H9 (cell line): ENCODE data around the gene SLC51B. TPM values are rescaled to one million over a fixed set of nuclear protein-coding genes. Genes with fewer than 3 reads are reported as not detected.
"Not testable (repeated sequence)": the region's sequence is repeated elsewhere in the genome, so short reads cannot be mapped to it uniquely, and the experiment has no call there.

Source experiments
- DNase-seq: peaks from one replicate; pipeline ENCODE4 v3.0.0-alpha.2; 2017
- H2AFZ ChIP-seq: one replicate; pipeline ENCODE4 v1.6.1; 2013; ENCODE audit warnings: mild to moderate bottlenecking, low read length, control low read depth, moderate library complexity
- H2AK5ac ChIP-seq: 2 replicates; pipeline ENCODE4 v1.6.1; 2013; ENCODE audit warnings: low read length, control low read depth, mixed read lengths; ENCODE audit not compliant: insufficient read length
- H2BK120ac ChIP-seq: one replicate; pipeline ENCODE4 v1.6.1; 2013; ENCODE audit warnings: low read depth, mild to moderate bottlenecking, low read length, control low read depth, inconsistent platforms; ENCODE audit not compliant: poor library complexity, severe bottlenecking
- H2BK12ac ChIP-seq: 2 replicates; pipeline ENCODE4 v1.6.1; 2013; ENCODE audit warnings: low read length, control low read depth, mixed read lengths, low read depth; ENCODE audit not compliant: insufficient read length
- H2BK15ac ChIP-seq: 2 replicates; pipeline ENCODE4 v1.6.1; 2013; ENCODE audit warnings: low read depth, low read length, control low read depth
- H2BK20ac ChIP-seq: one replicate; pipeline ENCODE4 v1.6.1; 2013; ENCODE audit warnings: low read depth, mild to moderate bottlenecking, low read length, control low read depth, inconsistent platforms; ENCODE audit not compliant: poor library complexity, severe bottlenecking
- H2BK5ac ChIP-seq: 2 replicates; pipeline ENCODE4 v1.6.1; 2013; ENCODE audit warnings: low read length, control low read depth, mixed read lengths; ENCODE audit not compliant: insufficient read length
- H3K14ac ChIP-seq: 2 replicates; pipeline ENCODE4 v1.6.1; 2013; ENCODE audit warnings: low read length, control low read depth; ENCODE audit not compliant: insufficient read depth
- H3K18ac ChIP-seq: 2 replicates; pipeline ENCODE4 v1.6.1; 2013; ENCODE audit warnings: low read depth, mild to moderate bottlenecking, mixed read lengths, low read length, control low read depth; ENCODE audit not compliant: insufficient read length
- H3K23ac ChIP-seq: 2 replicates; pipeline ENCODE4 v1.6.1; 2013; ENCODE audit warnings: low read length, control low read depth, mixed read lengths, low read depth; ENCODE audit not compliant: insufficient read length
- H3K23me2 ChIP-seq: 2 replicates; pipeline ENCODE4 v1.6.1; 2013; ENCODE audit warnings: low read depth, mild to moderate bottlenecking, mixed read lengths, low read length, control low read depth; ENCODE audit not compliant: insufficient read length, poor library complexity, severe bottlenecking
- H3K27ac ChIP-seq: 2 replicates; pipeline ENCODE4 v1.5.1; 2013; ENCODE audit warnings: low read length, control low read depth, mixed read lengths, low read depth; ENCODE audit not compliant: insufficient read length
- H3K27me3 ChIP-seq: 2 replicates; pipeline ENCODE4 v1.6.1; 2013; ENCODE audit warnings: low read length, control low read depth, inconsistent platforms; ENCODE audit not compliant: insufficient read depth
- H3K4ac ChIP-seq: 2 replicates; pipeline ENCODE4 v1.6.1; 2013; ENCODE audit warnings: low read depth, mild to moderate bottlenecking, control low read depth, inconsistent platforms, low read length, moderate library complexity
- H3K4me1 ChIP-seq: 2 replicates; pipeline ENCODE4 v1.6.1; 2013; ENCODE audit warnings: low read length, control low read depth, inconsistent platforms; ENCODE audit not compliant: insufficient read depth
- H3K4me2 ChIP-seq: 2 replicates; pipeline ENCODE4 v1.6.1; 2013; ENCODE audit warnings: low read length, control low read depth, mixed read lengths; ENCODE audit not compliant: insufficient read length, insufficient read depth
- H3K56ac ChIP-seq: 2 replicates; pipeline ENCODE4 v1.6.1; 2013; ENCODE audit warnings: low read depth, mild to moderate bottlenecking, mixed read lengths, low read length, control low read depth; ENCODE audit not compliant: insufficient read length
- H3K79me1 ChIP-seq: 2 replicates; pipeline ENCODE4 v1.6.1; 2013; ENCODE audit warnings: low read depth, mild to moderate bottlenecking, moderate library complexity, low read length, control low read depth, inconsistent platforms; ENCODE audit not compliant: insufficient read depth, poor library complexity, severe bottlenecking
- H3K79me2 ChIP-seq: 2 replicates; pipeline ENCODE4 v1.6.1; 2013; ENCODE audit warnings: low read length, control low read depth, inconsistent platforms; ENCODE audit not compliant: insufficient read depth
- H3K9ac ChIP-seq: 2 replicates; pipeline ENCODE4 v1.6.1; 2013; ENCODE audit warnings: low read length, control low read depth, mixed read lengths; ENCODE audit not compliant: insufficient read length; ENCODE audit errors: extremely low read depth
- H3K9me3 ChIP-seq: one replicate; pipeline ENCODE4 v1.6.1; 2013; ENCODE audit warnings: low read depth, low read length, inconsistent platforms; ENCODE audit not compliant: control insufficient read depth
- H3T11ph ChIP-seq: one replicate; pipeline ENCODE4 v1.6.1; 2013; ENCODE audit warnings: mild to moderate bottlenecking, low read length, control low read depth, inconsistent platforms
- H4K20me1 ChIP-seq: one replicate; pipeline ENCODE4 v1.6.1; 2013; ENCODE audit not compliant: control insufficient read depth, insufficient read length, insufficient read depth
- H4K5ac ChIP-seq: 2 replicates; pipeline ENCODE4 v1.6.1; 2013; ENCODE audit warnings: low read depth, mild to moderate bottlenecking, mixed read lengths, low read length, control low read depth; ENCODE audit not compliant: insufficient read length
- H4K8ac ChIP-seq: replicated peaks from 2 replicates; pipeline ENCODE4 v1.6.1; 2013; ENCODE audit warnings: low read length, control low read depth, mixed read lengths, low read depth; ENCODE audit not compliant: insufficient read length
- H4K91ac ChIP-seq: 2 replicates; pipeline ENCODE4 v1.6.1; 2013; ENCODE audit warnings: low read depth, mild to moderate bottlenecking, moderate library complexity, mixed read lengths, low read length, control low read depth; ENCODE audit not compliant: insufficient read length
- H3K27ac Mint-ChIP-seq, 3 experiments: 2 replicates in 2 of 3; 3 replicates in 1 of 3; pipeline ENCODE4 v1.8.0; 2020 to 2021; ENCODE audit warnings: mixed read lengths in 3 of 3, mild to moderate bottlenecking in 1 of 3, moderate library complexity in 1 of 3
- H3K27me3 Mint-ChIP-seq: 2 replicates; pipeline ENCODE4 v1.8.0; 2021; ENCODE audit warnings: low read depth, mild to moderate bottlenecking, moderate library complexity, mixed read lengths
- H3K36me3 Mint-ChIP-seq, 3 experiments: 2 replicates in 2 of 3; 3 replicates in 1 of 3; pipeline ENCODE4 v1.8.0; 2020 to 2021; ENCODE audit warnings: low read depth in 3 of 3, mixed read lengths in 3 of 3; ENCODE audit not compliant: insufficient read depth in 1 of 3
- H3K4me1 Mint-ChIP-seq, 2 experiments: 2 replicates each; pipeline ENCODE4 v1.8.0; 2020; ENCODE audit warnings: mixed read lengths in 2 of 2
- H3K4me3 Mint-ChIP-seq, 2 experiments: 2 replicates in 1 of 2; 3 replicates in 1 of 2; pipeline ENCODE4 v1.8.0; 2020 to 2021; ENCODE audit warnings: mild to moderate bottlenecking in 2 of 2, mixed read lengths in 2 of 2, moderate library complexity in 1 of 2
- H3K9me3 Mint-ChIP-seq, 2 experiments: 2 replicates in 1 of 2; 3 replicates in 1 of 2; pipeline ENCODE4 v1.8.0; 2020; ENCODE audit warnings: mild to moderate bottlenecking in 2 of 2, mixed read lengths in 2 of 2, moderate library complexity in 1 of 2
- CTCF ChIP-seq: fragments of 200-600 bp; sonication (generic); conservative IDR thresholded peaks from 3 replicates; pipeline ENCODE4 v1.8.0; 2021; ENCODE audit warnings: antibody characterized with exemption, mild to moderate bottlenecking
- WGBS: extraction: QIAGEN DNeasy Blood & Tissue Kit; methylation state at CpG from one replicate; pipeline ENCODE4 v1.1.7; 2013; ENCODE audit warnings: missing lambda C conversion rate, low lambda C conversion rate, mixed read lengths; ENCODE audit not compliant: insufficient read length; ENCODE audit errors: extremely low coverage; 5-methylcytosine and 5-hydroxymethylcytosine counted together
- total RNA-seq: library from RNA; stranded (reverse); gene quantifications from 2 replicates; pipeline ENCODE4 v1.2.1, GENCODE V29; 2021

Gene SLC51B
- total RNA-seq, 1 experiment from 2014 or later: not detected

- H3K23me2 ChIP-seq: no peaks in the 10 kb centered on the region
- H3K79me1 ChIP-seq: no peaks in the 10 kb centered on the region
- no peak overlapping the region for H2AFZ ChIP-seq
- H2BK20ac ChIP-seq: no peak overlapping the region
- no peaks in the 10 kb centered on the region for H3K4me1 ChIP-seq
- no peaks in the 10 kb centered on the region for H3K79me2 ChIP-seq
- H3K27me3 Mint-ChIP-seq: no peaks in the 10 kb centered on the region
- no peak overlapping the region for H2BK120ac ChIP-seq
- H4K5ac ChIP-seq: no peak overlapping the region
- no peak overlapping the region for H2BK5ac ChIP-seq
- no peak overlapping the region for H2BK15ac ChIP-seq
- H3K18ac ChIP-seq: no peak overlapping the region
- no peaks in the 10 kb centered on the region for H3K9me3 ChIP-seq
- H3K27ac Mint-ChIP-seq: no peak overlapping the region
- no peak for DNase-seq
- peaks cover 0 to 2% of the 10 kb centered on the region in 2 experiments; a peak in 2 of 5 replicates for H3K9me3 Mint-ChIP-seq
- no peak overlapping the region for H3K14ac ChIP-seq
- H3K4me2 ChIP-seq: no peak overlapping the region
- peaks cover 17 to 44% (median 31%) of the 10 kb centered on the region in 3 experiments for H3K36me3 Mint-ChIP-seq
- H3K4ac ChIP-seq: no peak overlapping the region
- H3K27ac ChIP-seq: no peak overlapping the region
- H3K23ac ChIP-seq: no peak overlapping the region
- peak; percentile 38; the same call in 2 of the 3 replicates for TF ChIP-seq CTCF
- H3K56ac ChIP-seq: no peak overlapping the region
- H3K4me1 Mint-ChIP-seq: peaks cover 12 to 13% of the 10 kb centered on the region in 2 experiments
- H3K4me3 Mint-ChIP-seq: no peak overlapping the region
- H4K91ac ChIP-seq: no peak overlapping the region
- no peak overlapping the region for H3T11ph ChIP-seq
- H4K8ac ChIP-seq: no peak overlapping the region
- H2BK12ac ChIP-seq: no peak overlapping the region
- no peak overlapping the region for H2AK5ac ChIP-seq
- WGBS: no CpG with 5 or more reads among the region's 2 CpGs
- no peaks in the 10 kb centered on the region for H3K27me3 ChIP-seq
- H3K9ac ChIP-seq: no peak overlapping the region
- H4K20me1 ChIP-seq: no peaks in the 10 kb centered on the region
Observed at GRCh38 chr15:65008983-65009382, 36.2 kb upstream of the SLC51B start.

- not testable (repeated sequence) for H3K4me2 ChIP-seq, H3K23ac ChIP-seq, H4K20me1 ChIP-seq, H3K27me3 ChIP-seq, H3K4ac ChIP-seq, H3K79me2 ChIP-seq, H3K79me1 ChIP-seq, H3K27me3 Mint-ChIP-seq, H4K5ac ChIP-seq, H3T11ph ChIP-seq, H3K4me1 ChIP-seq, H3K9me3 ChIP-seq, H3K9ac ChIP-seq, H3K14ac ChIP-seq, H3K18ac ChIP-seq, H3K56ac ChIP-seq, H3K9me3 Mint-ChIP-seq, H3K27ac Mint-ChIP-seq, H4K8ac ChIP-seq, H2BK120ac ChIP-seq, H2BK15ac ChIP-seq, H2BK5ac ChIP-seq, H3K23me2 ChIP-seq, H2AK5ac ChIP-seq, H2AFZ ChIP-seq, H2BK20ac ChIP-seq, H2BK12ac ChIP-seq, H3K27ac ChIP-seq, H4K91ac ChIP-seq, H3K4me3 Mint-ChIP-seq, DNase-seq
- no CpG with 5 or more reads among the region's 4 CpGs for WGBS
- H3K4me1 Mint-ChIP-seq: peaks cover 14% of the 10 kb centered on the region in 2 experiments
- H3K36me3 Mint-ChIP-seq: peaks cover 22 to 48% (median 37%) of the 10 kb centered on the region in 3 experiments
Observed at GRCh38 chr15:65011198-65011597, 34.0 kb upstream of the SLC51B start.
